PC-3 (cell line): Measurements from ENCODE around the gene TMEM208.

Source experiments
- CTCF ChIP-seq: fragments of 300-600 bp; sonication (generic); conservative IDR thresholded peaks from 2 replicates; pipeline ENCODE4 v1.5.1; 2017; ENCODE audit warnings: antibody characterized with exemption, low read depth, mild to moderate bottlenecking, low read length
- EZH2 ChIP-seq: fragments of 300-600 bp; sonication (generic); IDR thresholded peaks from one replicate; pipeline ENCODE4 v1.6.1; 2017; ENCODE audit warnings: antibody characterized with exemption, mild to moderate bottlenecking, low read length; ENCODE audit not compliant: unreplicated experiment

- TF ChIP-seq CTCF = no peak
- TF ChIP-seq EZH2 = no peak
Measured at GRCh38 chr16:67252609-67253497, 25.9 kb downstream of the TMEM208 start.
